HepG2 (cell line): ENCODE data around the gene CCDC142. TPM values are rescaled to one million over a fixed set of nuclear protein-coding genes. Genes with fewer than 3 reads are reported as not detected.

Source experiments
- AGO1 ChIP-seq: fragments of 200-400 bp; formaldehyde crosslinking; IDR thresholded peaks from 2 replicates; pipeline ENCODE4 v1.6.1; 2017; ENCODE audit warnings: mild to moderate bottlenecking, low read depth, low read length, moderate library complexity; ENCODE audit not compliant: poor library complexity, severe bottlenecking
- ATF7 ChIP-seq, 2 experiments: fragments of 450-650 bp in 1 of 2; sonication (generic) in 1 of 2; formaldehyde crosslinking in 1 of 2; IDR thresholded peaks; 2 replicates each; pipeline versions ENCODE4 v1.4.0 to v1.6.1; 2016 to 2020; ENCODE audit warnings: antibody characterized with exemption in 1 of 2, mild to moderate bottlenecking in 1 of 2, missing genetic modification reagents in 1 of 2
- SP4 ChIP-seq: sonication (generic); formaldehyde crosslinking; IDR thresholded peaks from 2 replicates; pipeline ENCODE4 v1.8.1; 2023; ENCODE audit warnings: mild to moderate bottlenecking, missing genetic modification reagents
- TSC22D2 ChIP-seq: sonication (generic); formaldehyde crosslinking; IDR thresholded peaks from 2 replicates; pipeline ENCODE4 v1.5.1; 2020; ENCODE audit warnings: missing genetic modification reagents, mild to moderate bottlenecking, borderline replicate concordance
- ZNF569 ChIP-seq: sonication (generic); formaldehyde crosslinking; IDR thresholded peaks from 2 replicates; pipeline ENCODE4 v1.5.0; 2020; ENCODE audit warnings: mild to moderate bottlenecking, missing genetic modification reagents, moderate library complexity, borderline replicate concordance
- ZNF607 ChIP-seq: sonication (generic); formaldehyde crosslinking; IDR thresholded peaks from 2 replicates; pipeline ENCODE4 v1.5.1; 2020; ENCODE audit warnings: missing genetic modification reagents, mild to moderate bottlenecking, borderline replicate concordance
- polyA plus RNA-seq, 8 experiments: library from polyadenylated mRNA; depleted of rRNA in 3 of 8; stranded (reverse) in 7 of 8; unstranded in 1 of 8; fragments of >200 nt; fragmentation: Illumina TruSeq in 4 of 8; extraction: Trizol in 4 of 8; gene quantifications; 2 replicates each; pipeline versions ENCODE4 v1.2.1 to v1.2.3, GENCODE V29; 2011 to 2016; ENCODE audit warnings: low read depth in 4 of 8, missing spikeins in 1 of 8, mixed read lengths in 1 of 8; ENCODE audit not compliant: insufficient read depth in 1 of 8
- total RNA-seq, 5 experiments: library from RNA; depleted of rRNA; stranded (reverse); fragments of >200 nt; fragmentation: Illumina TruSeq; extraction: Trizol; gene quantifications; 2 replicates each; pipeline ENCODE4 v1.2.3, GENCODE V29; 2016; ENCODE audit warnings: low read depth in 1 of 5
- TF ChIP-seq, protein P1 (sequence below): IDR thresholded peaks from 2 replicates; pipeline ENCODE4 v1.6.1; 2016; ENCODE audit warnings: low read depth, missing genetic modification reagents, missing compliant biosample characterization
- TF ChIP-seq, protein P2 (sequence below): sonication (generic); formaldehyde crosslinking; IDR thresholded peaks from 2 replicates; pipeline ENCODE4 v1.4.0; 2020; ENCODE audit warnings: mild to moderate bottlenecking, low read depth, missing genetic modification reagents
- TF ChIP-seq, protein P3 (sequence below): sonication (generic); formaldehyde crosslinking; IDR thresholded peaks from 2 replicates; pipeline ENCODE4 v1.4.0; 2020; ENCODE audit warnings: missing genetic modification reagents
- TF ChIP-seq, protein P4 (sequence below): sonication (generic); formaldehyde crosslinking; IDR thresholded peaks from 2 replicates; pipeline ENCODE4 v1.4.0; 2020; ENCODE audit warnings: missing genetic modification reagents
- TF ChIP-seq, protein P5 (sequence below): sonication (generic); formaldehyde crosslinking; IDR thresholded peaks from 2 replicates; pipeline ENCODE4 v1.8.0; 2022; ENCODE audit warnings: mild to moderate bottlenecking, missing genetic modification reagents, moderate library complexity

The CCDC142 gene
- total and polyA plus RNA-seq, 2 of the 13 experiments (the other 11 are each of a cell fraction or from before 2014, with no cell fraction given), result 14.7 to 30.4 TPM

DNA sequence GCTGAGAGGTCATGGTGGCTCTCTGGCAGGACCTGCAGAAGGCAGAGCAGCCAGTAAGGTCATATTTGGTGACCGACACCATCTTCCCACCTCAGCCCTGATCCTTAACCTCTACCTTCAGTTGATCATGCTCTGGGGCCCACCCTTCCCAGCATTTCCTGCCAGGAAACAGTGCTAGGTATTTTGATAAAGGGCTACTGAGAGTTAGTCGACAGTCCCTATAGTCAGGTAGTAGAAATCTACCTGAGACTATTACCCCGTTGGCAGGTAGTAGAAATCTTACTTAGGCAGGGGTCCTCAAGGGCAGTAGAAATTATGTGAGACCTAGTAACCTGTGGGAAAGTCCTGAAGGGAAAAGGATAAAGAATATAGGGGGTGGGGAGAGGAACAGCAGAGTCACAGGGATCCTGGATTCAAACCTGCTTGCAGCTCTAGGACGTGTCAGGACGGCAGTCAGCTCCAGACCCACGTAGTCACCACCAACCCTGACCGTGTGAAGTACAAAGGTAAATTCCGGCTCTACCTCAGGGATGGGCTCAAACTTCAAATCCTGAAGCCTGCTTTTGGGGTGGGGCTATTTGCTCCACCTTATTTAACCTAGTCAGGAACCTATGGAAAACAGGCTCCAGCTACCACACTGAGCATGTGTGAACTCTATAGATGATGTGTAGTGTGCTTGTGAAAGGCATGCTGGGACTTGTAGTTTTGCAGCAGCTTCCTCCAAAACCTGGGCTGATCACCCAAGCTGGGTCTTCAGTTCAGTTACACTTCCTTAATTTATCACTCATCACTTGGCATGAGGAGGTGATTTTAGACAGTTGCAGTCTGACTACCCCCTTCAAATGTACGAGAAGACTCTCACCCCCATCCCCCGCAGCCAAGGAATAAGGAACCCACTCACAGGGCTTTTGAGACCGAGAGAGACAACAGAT, 43.2 kb upstream of the CCDC142 start, which contains the start of gene DQX1 (continued):
- TF ChIP-seq, protein P1, sequence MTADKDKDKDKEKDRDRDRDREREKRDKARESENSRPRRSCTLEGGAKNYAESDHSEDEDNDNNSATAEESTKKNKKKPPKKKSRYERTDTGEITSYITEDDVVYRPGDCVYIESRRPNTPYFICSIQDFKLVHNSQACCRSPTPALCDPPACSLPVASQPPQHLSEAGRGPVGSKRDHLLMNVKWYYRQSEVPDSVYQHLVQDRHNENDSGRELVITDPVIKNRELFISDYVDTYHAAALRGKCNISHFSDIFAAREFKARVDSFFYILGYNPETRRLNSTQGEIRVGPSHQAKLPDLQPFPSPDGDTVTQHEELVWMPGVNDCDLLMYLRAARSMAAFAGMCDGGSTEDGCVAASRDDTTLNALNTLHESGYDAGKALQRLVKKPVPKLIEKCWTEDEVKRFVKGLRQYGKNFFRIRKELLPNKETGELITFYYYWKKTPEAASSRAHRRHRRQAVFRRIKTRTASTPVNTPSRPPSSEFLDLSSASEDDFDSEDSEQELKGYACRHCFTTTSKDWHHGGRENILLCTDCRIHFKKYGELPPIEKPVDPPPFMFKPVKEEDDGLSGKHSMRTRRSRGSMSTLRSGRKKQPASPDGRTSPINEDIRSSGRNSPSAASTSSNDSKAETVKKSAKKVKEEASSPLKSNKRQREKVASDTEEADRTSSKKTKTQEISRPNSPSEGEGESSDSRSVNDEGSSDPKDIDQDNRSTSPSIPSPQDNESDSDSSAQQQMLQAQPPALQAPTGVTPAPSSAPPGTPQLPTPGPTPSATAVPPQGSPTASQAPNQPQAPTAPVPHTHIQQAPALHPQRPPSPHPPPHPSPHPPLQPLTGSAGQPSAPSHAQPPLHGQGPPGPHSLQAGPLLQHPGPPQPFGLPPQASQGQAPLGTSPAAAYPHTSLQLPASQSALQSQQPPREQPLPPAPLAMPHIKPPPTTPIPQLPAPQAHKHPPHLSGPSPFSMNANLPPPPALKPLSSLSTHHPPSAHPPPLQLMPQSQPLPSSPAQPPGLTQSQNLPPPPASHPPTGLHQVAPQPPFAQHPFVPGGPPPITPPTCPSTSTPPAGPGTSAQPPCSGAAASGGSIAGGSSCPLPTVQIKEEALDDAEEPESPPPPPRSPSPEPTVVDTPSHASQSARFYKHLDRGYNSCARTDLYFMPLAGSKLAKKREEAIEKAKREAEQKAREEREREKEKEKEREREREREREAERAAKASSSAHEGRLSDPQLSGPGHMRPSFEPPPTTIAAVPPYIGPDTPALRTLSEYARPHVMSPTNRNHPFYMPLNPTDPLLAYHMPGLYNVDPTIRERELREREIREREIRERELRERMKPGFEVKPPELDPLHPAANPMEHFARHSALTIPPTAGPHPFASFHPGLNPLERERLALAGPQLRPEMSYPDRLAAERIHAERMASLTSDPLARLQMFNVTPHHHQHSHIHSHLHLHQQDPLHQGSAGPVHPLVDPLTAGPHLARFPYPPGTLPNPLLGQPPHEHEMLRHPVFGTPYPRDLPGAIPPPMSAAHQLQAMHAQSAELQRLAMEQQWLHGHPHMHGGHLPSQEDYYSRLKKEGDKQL, result peak; percentile 10; the same call in 1 of the 2 replicates
- no peak for TF ChIP-seq ATF7 (IDR thresholded peaks at IDR 0.05)
- TF ChIP-seq ATF7 (CRISPR knock-in tag; IDR thresholded peaks at IDR 0.05), result peak; percentile 40; the same call in 1 of the 2 replicates
- no peak for TF ChIP-seq AGO1
- 0 out of 2 replicates have a peak, but pooled peaks have one; percentile 68 for TF ChIP-seq ZNF569 (CRISPR knock-in tag)
- TF ChIP-seq, protein P2, sequence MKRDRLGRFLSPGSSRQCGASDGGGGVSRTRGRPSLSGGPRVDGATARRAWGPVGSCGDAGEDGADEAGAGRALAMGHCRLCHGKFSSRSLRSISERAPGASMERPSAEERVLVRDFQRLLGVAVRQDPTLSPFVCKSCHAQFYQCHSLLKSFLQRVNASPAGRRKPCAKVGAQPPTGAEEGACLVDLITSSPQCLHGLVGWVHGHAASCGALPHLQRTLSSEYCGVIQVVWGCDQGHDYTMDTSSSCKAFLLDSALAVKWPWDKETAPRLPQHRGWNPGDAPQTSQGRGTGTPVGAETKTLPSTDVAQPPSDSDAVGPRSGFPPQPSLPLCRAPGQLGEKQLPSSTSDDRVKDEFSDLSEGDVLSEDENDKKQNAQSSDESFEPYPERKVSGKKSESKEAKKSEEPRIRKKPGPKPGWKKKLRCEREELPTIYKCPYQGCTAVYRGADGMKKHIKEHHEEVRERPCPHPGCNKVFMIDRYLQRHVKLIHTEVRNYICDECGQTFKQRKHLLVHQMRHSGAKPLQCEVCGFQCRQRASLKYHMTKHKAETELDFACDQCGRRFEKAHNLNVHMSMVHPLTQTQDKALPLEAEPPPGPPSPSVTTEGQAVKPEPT (CRISPR knock-in tag), result no peak
- TF ChIP-seq, protein P3, sequence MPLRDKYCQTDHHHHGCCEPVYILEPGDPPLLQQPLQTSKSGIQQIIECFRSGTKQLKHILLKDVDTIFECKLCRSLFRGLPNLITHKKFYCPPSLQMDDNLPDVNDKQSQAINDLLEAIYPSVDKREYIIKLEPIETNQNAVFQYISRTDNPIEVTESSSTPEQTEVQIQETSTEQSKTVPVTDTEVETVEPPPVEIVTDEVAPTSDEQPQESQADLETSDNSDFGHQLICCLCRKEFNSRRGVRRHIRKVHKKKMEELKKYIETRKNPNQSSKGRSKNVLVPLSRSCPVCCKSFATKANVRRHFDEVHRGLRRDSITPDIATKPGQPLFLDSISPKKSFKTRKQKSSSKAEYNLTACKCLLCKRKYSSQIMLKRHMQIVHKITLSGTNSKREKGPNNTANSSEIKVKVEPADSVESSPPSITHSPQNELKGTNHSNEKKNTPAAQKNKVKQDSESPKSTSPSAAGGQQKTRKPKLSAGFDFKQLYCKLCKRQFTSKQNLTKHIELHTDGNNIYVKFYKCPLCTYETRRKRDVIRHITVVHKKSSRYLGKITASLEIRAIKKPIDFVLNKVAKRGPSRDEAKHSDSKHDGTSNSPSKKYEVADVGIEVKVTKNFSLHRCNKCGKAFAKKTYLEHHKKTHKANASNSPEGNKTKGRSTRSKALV (CRISPR knock-in tag), result 0 out of 2 replicates have a peak, but pooled peaks have one; percentile 19
- TF ChIP-seq, protein P4, sequence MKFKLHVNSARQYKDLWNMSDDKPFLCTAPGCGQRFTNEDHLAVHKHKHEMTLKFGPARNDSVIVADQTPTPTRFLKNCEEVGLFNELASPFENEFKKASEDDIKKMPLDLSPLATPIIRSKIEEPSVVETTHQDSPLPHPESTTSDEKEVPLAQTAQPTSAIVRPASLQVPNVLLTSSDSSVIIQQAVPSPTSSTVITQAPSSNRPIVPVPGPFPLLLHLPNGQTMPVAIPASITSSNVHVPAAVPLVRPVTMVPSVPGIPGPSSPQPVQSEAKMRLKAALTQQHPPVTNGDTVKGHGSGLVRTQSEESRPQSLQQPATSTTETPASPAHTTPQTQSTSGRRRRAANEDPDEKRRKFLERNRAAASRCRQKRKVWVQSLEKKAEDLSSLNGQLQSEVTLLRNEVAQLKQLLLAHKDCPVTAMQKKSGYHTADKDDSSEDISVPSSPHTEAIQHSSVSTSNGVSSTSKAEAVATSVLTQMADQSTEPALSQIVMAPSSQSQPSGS (CRISPR knock-in tag), result peak; percentile 90
- 0 out of 2 replicates have a peak, but pooled peaks have one; percentile 82 for TF ChIP-seq TSC22D2 (CRISPR knock-in tag)
- no peak; the same call in 1 of the 2 replicates for TF ChIP-seq SP4 (CRISPR knock-in tag)
- TF ChIP-seq, protein P5, sequence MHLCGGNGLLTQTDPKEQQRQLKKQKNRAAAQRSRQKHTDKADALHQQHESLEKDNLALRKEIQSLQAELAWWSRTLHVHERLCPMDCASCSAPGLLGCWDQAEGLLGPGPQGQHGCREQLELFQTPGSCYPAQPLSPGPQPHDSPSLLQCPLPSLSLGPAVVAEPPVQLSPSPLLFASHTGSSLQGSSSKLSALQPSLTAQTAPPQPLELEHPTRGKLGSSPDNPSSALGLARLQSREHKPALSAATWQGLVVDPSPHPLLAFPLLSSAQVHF (CRISPR knock-in tag), result no peak
- TF ChIP-seq ZNF607, result 0 out of 2 replicates have a peak, but pooled peaks have one; percentile 33
